Fibroblast of villous mesenchyme (primary cell): Measurements from ENCODE around the gene GRB10. TPM values are rescaled to one million over a fixed set of nuclear protein-coding genes. Genes with fewer than 3 reads are reported as not detected.
A peak's percentile ranks its signal among the peaks of the same experiment; 100 is the strongest.

ENCODE experiments used
- DNase-seq: peaks from one replicate; pipeline ENCODE4 v3.0.0-alpha.2; 2010; ENCODE audit warnings: low read depth
- H3K4me3 ChIP-seq: 2 replicates; pipeline ENCODE4 v1.5.1; 2011; ENCODE audit warnings: low read depth, mild to moderate bottlenecking, low read length
- total RNA-seq: library from RNA; depleted of rRNA; stranded (reverse); fragments of >200 nt; gene quantifications from 2 replicates; pipeline ENCODE4 v1.2.3, GENCODE V29; 2012
- TF ChIP-seq, protein P1 (sequence below): IDR thresholded peaks from 2 replicates; pipeline ENCODE4 v1.5.1; 2012; ENCODE audit warnings: low read depth, mild to moderate bottlenecking, low read length; ENCODE audit not compliant: insufficient read depth

The GRB10 gene
- total RNA-seq, 1 donor, result 23.3 TPM

DNA sequence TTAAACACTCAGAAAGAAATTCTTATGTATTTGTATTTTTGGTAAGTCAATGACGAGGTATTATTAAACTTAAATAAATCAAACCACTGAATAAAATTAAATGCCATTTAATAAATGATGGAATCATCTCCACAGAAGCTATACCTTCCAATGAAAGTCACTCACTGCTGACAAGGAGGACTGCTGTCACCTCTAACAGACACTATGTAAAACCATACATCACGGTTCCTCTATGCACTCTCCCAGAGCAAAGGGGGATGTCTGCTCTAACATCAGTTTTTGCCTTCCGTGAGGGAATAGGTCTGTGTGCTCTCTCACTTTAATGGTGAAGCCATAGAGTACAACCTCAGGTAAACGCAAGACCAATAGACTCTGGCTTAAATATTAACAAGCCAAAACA lies 117.8 kb downstream of the GRB10 start:
- H3K4me3 ChIP-seq, result no peak overlapping the region
- TF ChIP-seq, protein P1, sequence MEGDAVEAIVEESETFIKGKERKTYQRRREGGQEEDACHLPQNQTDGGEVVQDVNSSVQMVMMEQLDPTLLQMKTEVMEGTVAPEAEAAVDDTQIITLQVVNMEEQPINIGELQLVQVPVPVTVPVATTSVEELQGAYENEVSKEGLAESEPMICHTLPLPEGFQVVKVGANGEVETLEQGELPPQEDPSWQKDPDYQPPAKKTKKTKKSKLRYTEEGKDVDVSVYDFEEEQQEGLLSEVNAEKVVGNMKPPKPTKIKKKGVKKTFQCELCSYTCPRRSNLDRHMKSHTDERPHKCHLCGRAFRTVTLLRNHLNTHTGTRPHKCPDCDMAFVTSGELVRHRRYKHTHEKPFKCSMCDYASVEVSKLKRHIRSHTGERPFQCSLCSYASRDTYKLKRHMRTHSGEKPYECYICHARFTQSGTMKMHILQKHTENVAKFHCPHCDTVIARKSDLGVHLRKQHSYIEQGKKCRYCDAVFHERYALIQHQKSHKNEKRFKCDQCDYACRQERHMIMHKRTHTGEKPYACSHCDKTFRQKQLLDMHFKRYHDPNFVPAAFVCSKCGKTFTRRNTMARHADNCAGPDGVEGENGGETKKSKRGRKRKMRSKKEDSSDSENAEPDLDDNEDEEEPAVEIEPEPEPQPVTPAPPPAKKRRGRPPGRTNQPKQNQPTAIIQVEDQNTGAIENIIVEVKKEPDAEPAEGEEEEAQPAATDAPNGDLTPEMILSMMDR, result no peak
- DNase-seq, result no peak

DNA sequence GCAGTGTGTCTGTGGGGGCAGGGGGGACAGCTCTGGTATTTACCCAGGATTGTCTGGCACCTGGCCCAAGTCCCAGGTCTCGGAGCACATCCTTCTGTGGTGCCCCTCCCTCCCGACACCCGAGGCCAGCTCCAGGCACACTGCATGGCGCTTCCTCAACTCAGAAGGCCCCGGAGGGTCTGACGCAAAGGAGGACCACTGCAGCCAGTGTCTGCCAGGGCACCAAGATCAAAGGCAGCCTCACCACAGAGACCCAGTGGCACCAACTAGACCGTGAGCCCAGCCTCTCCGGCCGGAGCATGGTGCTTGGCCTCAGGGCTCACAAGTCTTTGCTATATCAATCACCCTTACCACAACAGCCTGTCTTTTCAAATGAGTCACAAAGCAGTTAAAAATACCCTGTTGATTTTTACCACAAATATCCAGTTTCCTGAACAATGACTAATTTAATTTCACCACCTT lies 118.2 kb downstream of the GRB10 start:
- H3K4me3 ChIP-seq, result no peak overlapping the region
- peak; percentile 57 for DNase-seq
- TF ChIP-seq, protein P1, result no peak

DNA sequence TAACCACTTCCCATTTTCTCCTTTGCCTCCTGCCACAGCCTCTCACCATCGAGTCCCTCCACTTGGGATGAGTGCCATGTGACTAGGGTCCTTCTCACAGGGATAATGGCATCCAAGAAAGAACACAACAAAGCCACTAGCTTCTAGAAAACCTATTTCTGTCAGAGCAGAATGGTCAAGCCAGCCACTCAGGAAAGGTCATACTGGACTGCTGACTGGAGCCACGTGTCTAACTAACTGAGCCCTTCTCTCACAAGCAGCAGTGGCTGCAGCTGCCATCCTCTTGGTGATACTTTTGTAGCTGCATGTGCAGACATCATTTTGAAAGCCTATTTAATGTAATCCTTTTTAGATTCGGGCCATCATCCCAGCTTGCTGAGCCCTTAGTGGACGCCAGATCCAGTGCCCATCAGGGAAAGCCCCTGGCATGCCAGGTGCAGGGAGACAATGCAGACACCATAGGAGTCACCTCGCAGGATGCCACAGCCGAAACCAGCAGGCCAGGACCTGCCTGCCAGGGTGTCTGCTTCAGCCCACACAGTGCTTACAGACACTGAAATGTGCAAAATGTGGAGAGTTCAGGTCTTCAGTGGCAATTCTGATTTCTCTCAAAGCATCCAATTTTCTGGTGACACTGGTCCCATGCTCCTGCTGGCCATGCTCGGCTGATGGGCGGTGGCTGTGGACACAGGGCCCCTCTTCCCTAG lies 119.1 kb downstream of the GRB10 start:
- TF ChIP-seq, protein P1, result no peak
- no peak for DNase-seq
- no peak overlapping the region for H3K4me3 ChIP-seq

DNA sequence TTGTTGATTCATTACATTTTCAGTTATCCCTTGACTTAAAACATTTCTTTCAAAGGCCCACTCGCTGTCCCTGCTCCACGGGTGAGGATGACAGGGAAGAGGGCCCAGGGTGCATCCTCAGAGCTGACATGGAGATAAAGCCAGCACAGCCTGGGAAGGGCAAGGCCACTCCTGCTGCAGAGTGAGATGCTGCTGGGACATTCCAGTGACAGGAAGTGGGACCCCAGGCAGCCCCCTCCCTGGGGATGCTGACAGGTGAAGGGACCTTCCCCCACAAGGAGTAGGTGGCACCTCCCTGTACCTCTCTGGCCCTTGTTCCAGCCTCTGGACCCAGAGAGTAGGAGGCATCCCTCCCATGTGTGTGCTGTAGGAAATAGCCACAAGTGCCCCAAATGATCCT lies 119.7 kb downstream of the GRB10 start:
- no peak overlapping the region for H3K4me3 ChIP-seq
- TF ChIP-seq, protein P1, result no peak
- DNase-seq, result no peak

DNA sequence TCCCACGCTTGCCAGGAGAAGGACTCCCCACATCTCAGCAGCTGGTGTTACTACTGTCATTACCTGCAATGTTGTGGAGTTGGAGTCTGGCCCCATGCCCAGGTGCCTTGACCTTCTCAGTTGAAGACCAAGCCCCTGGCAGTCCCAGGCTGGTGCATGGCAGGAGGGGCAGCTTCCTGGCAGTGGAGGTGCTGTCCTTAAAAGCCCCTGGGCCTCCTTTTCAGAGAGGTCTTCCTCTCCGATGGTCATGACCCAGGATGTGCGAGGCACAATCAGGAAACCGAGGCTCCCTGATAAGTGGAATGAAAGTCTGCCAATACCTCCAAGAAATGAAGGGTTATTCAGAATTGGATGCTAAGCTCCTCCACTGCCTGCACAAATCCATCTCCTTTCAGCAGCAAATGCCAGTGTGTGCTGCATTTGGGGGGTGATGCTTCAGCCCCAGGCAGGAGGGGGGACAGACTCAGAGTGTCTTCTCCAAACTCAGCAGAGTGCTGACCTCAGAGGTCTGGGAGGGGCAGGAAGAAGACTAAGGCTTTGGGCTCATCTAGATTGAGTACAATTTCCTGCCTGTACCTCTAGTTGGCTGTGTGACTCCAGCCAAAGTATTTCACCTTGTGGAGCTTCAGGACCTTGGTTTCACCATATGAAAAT lies 120.5 kb downstream of the GRB10 start:
- TF ChIP-seq, protein P1, result no peak
- no peak for DNase-seq
- no peak overlapping the region for H3K4me3 ChIP-seq

DNA sequence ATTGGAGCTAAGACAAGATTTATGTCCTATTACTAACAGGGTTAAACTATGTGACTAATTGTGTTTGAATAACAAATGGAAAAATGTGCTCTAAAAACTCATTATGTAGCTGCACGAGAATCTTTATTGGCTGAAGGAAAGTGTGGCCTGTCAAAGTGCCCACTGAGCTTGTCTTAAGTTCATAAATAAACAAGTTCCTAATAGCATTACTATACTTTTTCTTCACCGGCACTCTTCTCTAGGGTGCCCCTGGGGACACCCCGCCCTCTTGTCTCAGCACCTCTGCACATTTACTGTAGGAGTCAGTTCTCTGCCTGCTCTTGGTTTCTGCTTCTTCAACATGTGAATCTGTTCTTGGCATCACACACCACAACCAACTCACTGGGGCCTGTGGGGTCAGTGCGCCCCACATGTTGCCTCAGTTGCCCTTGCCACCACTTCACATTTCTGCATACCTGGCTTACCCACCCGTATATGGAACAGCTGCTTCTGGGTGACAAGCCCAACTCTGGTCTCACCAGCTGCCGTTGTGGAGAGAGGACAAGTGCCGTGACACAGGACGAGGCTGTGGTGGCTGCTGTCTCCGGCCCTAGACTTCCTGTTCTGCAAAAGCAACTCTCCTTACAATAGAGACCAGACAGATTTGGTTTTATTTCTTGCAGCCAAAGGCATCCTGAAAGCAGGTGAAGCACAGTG lies 121.2 kb downstream of the GRB10 start:
- TF ChIP-seq, protein P1, result no peak
- no peak overlapping the region for H3K4me3 ChIP-seq
- DNase-seq, result no peak
